ENCODE measurements around the gene TLCD4. TPM values are rescaled to one million over a fixed set of nuclear protein-coding genes. Genes with fewer than 3 reads are reported as not detected.
A peak's percentile ranks its signal among the peaks of the same experiment; 100 is the strongest.

The TLCD4 gene
- total RNA-seq, result 1 to 10 TPM in 6 of 8 experiments, under 1 TPM in 2; 0.10 to 6.3 (median 2.3) TPM

GRCh38 chr1:95117207-95118066, at the start of gene TLCD4:
TSS of gene TLCD4 (plus strand) at chr1:95117355. CDS start at chr1:95143902, 26,547 bp downstream.
- Histone ChIP-seq H3K4me1 (replicated peaks in 1 of 2) (peaks cover 3 to 5% of the 10 kb centered on the region in 2 donors), H3K4me3 (peak within 1 kb of the TSS; percentile 62 to 92 (median 82)), H3K27ac (peak within 1 kb of the TSS; percentile 0 to 12)
- 0 to 3% (median 1%) methylated on average over 3 to 16 of the region's 108 CpGs; no CpG with 5 or more reads in 6 of the 10 experiments for WGBS, 10 experiments
- peak; percentile 91 to 95 (median 93) for ATAC-seq (replicated peaks in 6 of 8)
- in situ Hi-C loops (cut with MboI; ENCODE audit: low pct_unique_long_range_greater_than_20kb in 2 of 9, low sequenced_read_pairs in 9 of 9, unreplicated experiment in 9 of 9), result loop anchor here in 1 of 9 experiments (25.0 kb wide), 1 partner anchor 120 kb away; the partner anchor contains the start of gene RWDD3

GRCh38 chr1:95067568-95067967, 49.6 kb upstream of the TLCD4 start:
- no peak overlapping the region for H3K4me3 ChIP-seq
- 58 to 100% (median 94%) methylated on average over 2 to 5 of the region's 5 CpGs; no CpG with 5 or more reads in 1 of the 10 experiments for WGBS, 10 experiments
- in situ Hi-C loops (cut with MboI; ENCODE audit: low pct_unique_long_range_greater_than_20kb in 2 of 9, low sequenced_read_pairs in 9 of 9, unreplicated experiment in 9 of 9), result loop anchor here in 2 of 9 experiments (10.0 to 25.0 kb wide), 2 partner anchors 167 to 530 kb away; partner anchors contain the start of genes F3 (in 1 of the 2) and RWDD3 (in 1 of the 2)
- no peak for ATAC-seq (replicated peaks in 6 of 8)
- no peak overlapping the region for H3K27ac ChIP-seq
- peaks cover 5 to 17% of the 10 kb centered on the region in 2 donors for H3K4me1 ChIP-seq (replicated peaks in 1 of 2)

GRCh38 chr1:95068956-95069709, 48.0 kb upstream of the TLCD4 start:
- in situ Hi-C loops (cut with MboI; ENCODE audit: low pct_unique_long_range_greater_than_20kb in 2 of 9, low sequenced_read_pairs in 9 of 9, unreplicated experiment in 9 of 9), result loop anchor here in 2 of 9 experiments (10.0 to 25.0 kb wide), 2 partner anchors 166 to 532 kb away; partner anchors contain the start of genes F3 (in 1 of the 2) and RWDD3 (in 1 of the 2)
- Histone ChIP-seq H3K27ac (no peak overlapping the region), H3K4me1 (replicated peaks in 1 of 2) (peaks cover 5 to 17% of the 10 kb centered on the region in 2 donors), H3K4me3 (no peak overlapping the region)
- WGBS, 10 experiments, result 13 to 100% (median 70%) methylated on average over 1 to 6 of the region's 6 CpGs; no CpG with 5 or more reads in 1 of the 10 experiments
- ATAC-seq (replicated peaks in 6 of 8), result no peak

GRCh38 chr1:95069710-95070093, 47.5 kb upstream of the TLCD4 start:
- in situ Hi-C loops (cut with MboI; ENCODE audit: low pct_unique_long_range_greater_than_20kb in 2 of 9, low sequenced_read_pairs in 9 of 9, unreplicated experiment in 9 of 9), result loop anchor here in 2 of 9 experiments (10.0 to 25.0 kb wide), 2 partner anchors 165 to 532 kb away; partner anchors contain the start of genes F3 (in 1 of the 2) and RWDD3 (in 1 of the 2)
- 40 to 100% (median 79%) methylated on average over 1 to 5 of the region's 5 CpGs for WGBS, 10 experiments
- Histone ChIP-seq H3K4me3 (no peak overlapping the region), H3K4me1 (replicated peaks in 1 of 2) (peaks cover 5 to 17% of the 10 kb centered on the region in 2 donors), H3K27ac (no peak overlapping the region)
- ATAC-seq (replicated peaks in 6 of 8), result no peak

- no peak for ATAC-seq (replicated peaks in 6 of 8)
- Histone ChIP-seq H3K4me1 (replicated peaks in 1 of 2) (peaks cover 5 to 17% of the 10 kb centered on the region in 2 donors), H3K27ac (no peak overlapping the region), H3K4me3 (peak overlapping the region in 1 of 5 donors; percentile 95)
- WGBS, 10 experiments, result 51 to 93% (median 80%) methylated on average over 1 to 2 of the region's 2 CpGs
- in situ Hi-C loops (cut with MboI; ENCODE audit: low pct_unique_long_range_greater_than_20kb in 2 of 9, low sequenced_read_pairs in 9 of 9, unreplicated experiment in 9 of 9), result loop anchor here in 1 of 9 experiments (25.0 kb wide), 1 partner anchor 534 kb away; the partner anchor contains the start of gene F3
Observed at GRCh38 chr1:95071539-95071938, 45.6 kb upstream of the TLCD4 start.

- Histone ChIP-seq H3K4me3 (peak overlapping the region; percentile 78 to 98 (median 87)), H3K4me1 (replicated peaks in 1 of 2) (peaks cover 5 to 16% of the 10 kb centered on the region in 2 donors), H3K27ac (peak overlapping the region; percentile 99)
- in situ Hi-C loops (cut with MboI; ENCODE audit: low pct_unique_long_range_greater_than_20kb in 2 of 9, low sequenced_read_pairs in 9 of 9, unreplicated experiment in 9 of 9), result loop anchor here in 1 of 9 experiments (25.0 kb wide), 1 partner anchor 535 kb away; the partner anchor contains the start of gene F3
- peak in 4 of 8 experiments; percentile 1 to 21 (median 4) for ATAC-seq (replicated peaks in 6 of 8)
- WGBS, 10 experiments, result 0 to 37% (median 15%) methylated on average over 4 to 7 of the region's 7 CpGs
Observed at GRCh38 chr1:95072117-95072516, 45.0 kb upstream of the TLCD4 start.

GRCh38 chr1:95072532-95073419, 44.4 kb upstream of the TLCD4 start, which contains the start of gene ALG14:
TSS of gene ALG14 (minus strand) at chr1:95072951. CDS start at chr1:95072898, 53 bp downstream.
- peak within 1 kb of the TSS; percentile 78 to 98 (median 87) for H3K4me3 ChIP-seq
- in situ Hi-C loops (cut with MboI; ENCODE audit: low pct_unique_long_range_greater_than_20kb in 2 of 9, low sequenced_read_pairs in 9 of 9, unreplicated experiment in 9 of 9), result loop anchor here in 1 of 9 experiments (25.0 kb wide), 1 partner anchor 535 kb away; the partner anchor contains the start of gene F3
- WGBS, 10 experiments, result 0 to 3% (median 0%) methylated on average over 1 to 52 of the region's 53 CpGs; no CpG with 5 or more reads in 1 of the 10 experiments
- peak; percentile 95 to 99 (median 99) for ATAC-seq (replicated peaks in 6 of 8)
- H3K27ac ChIP-seq, result peak within 1 kb of the TSS; percentile 99
- H3K4me1 ChIP-seq (replicated peaks in 1 of 2), result peaks cover 5 to 15% of the 10 kb centered on the region in 2 donors

GRCh38 chr1:95073446-95073845, 43.7 kb upstream of the TLCD4 start:
- no peak for ATAC-seq (replicated peaks in 6 of 8)
- in situ Hi-C loops (cut with MboI; ENCODE audit: low pct_unique_long_range_greater_than_20kb in 2 of 9, low sequenced_read_pairs in 9 of 9, unreplicated experiment in 9 of 9), result loop anchor here in 1 of 9 experiments (25.0 kb wide), 1 partner anchor 536 kb away; the partner anchor contains the start of gene F3
- Histone ChIP-seq H3K4me1 (replicated peaks in 1 of 2) (peaks cover 5 to 15% of the 10 kb centered on the region in 2 donors), H3K27ac (peak overlapping the region; percentile 99), H3K4me3 (peak overlapping the region; percentile 78 to 98 (median 87))
- WGBS, 10 experiments, result 0 to 40% (median 17%) methylated on average over 2 to 3 of the region's 3 CpGs

GRCh38 chr1:95076034-95076433, 41.1 kb upstream of the TLCD4 start:
- no peak for ATAC-seq (replicated peaks in 6 of 8)
- in situ Hi-C loops (cut with MboI; ENCODE audit: low pct_unique_long_range_greater_than_20kb in 2 of 9, low sequenced_read_pairs in 9 of 9, unreplicated experiment in 9 of 9), result no loop called here
- H3K27ac ChIP-seq, result no peak overlapping the region
- H3K4me3 ChIP-seq, result no peak overlapping the region
- peaks cover 5 to 8% of the 10 kb centered on the region in 2 donors for H3K4me1 ChIP-seq (replicated peaks in 1 of 2)

GRCh38 chr1:95080446-95080845, 36.7 kb upstream of the TLCD4 start:
- 17 to 100% (median 92%) methylated on average over 1 of the region's 1 CpG; no CpG with 5 or more reads in 3 of the 10 experiments for WGBS, 10 experiments
- H3K27ac ChIP-seq, result no peak overlapping the region
- ATAC-seq (replicated peaks in 6 of 8), result no peak
- no peak overlapping the region for H3K4me3 ChIP-seq
- H3K4me1 ChIP-seq (replicated peaks in 1 of 2), result peaks cover 0 to 5% of the 10 kb centered on the region in 2 donors
- in situ Hi-C loops (cut with MboI; ENCODE audit: low pct_unique_long_range_greater_than_20kb in 2 of 9, low sequenced_read_pairs in 9 of 9, unreplicated experiment in 9 of 9), result no loop called here

- peak in 3 of 8 experiments; percentile 24 to 97 (median 36) for ATAC-seq (replicated peaks in 6 of 8)
- in situ Hi-C loops (cut with MboI; ENCODE audit: low pct_unique_long_range_greater_than_20kb in 2 of 9, low sequenced_read_pairs in 9 of 9, unreplicated experiment in 9 of 9), result no loop called here
- peaks cover 0 to 5% of the 10 kb centered on the region in 2 donors for H3K4me1 ChIP-seq (replicated peaks in 1 of 2)
- no peak overlapping the region for H3K27ac ChIP-seq
- no peak overlapping the region for H3K4me3 ChIP-seq
- 43 to 83% (median 70%) methylated on average over 1 of the region's 1 CpG; no CpG with 5 or more reads in 5 of the 10 experiments for WGBS, 10 experiments
Observed at GRCh38 chr1:95080879-95081278, 36.3 kb upstream of the TLCD4 start.

All from motor neuron (in vitro differentiated cells).